Right lobe of liver (tissue), 4 donors: ENCODE measurements around the gene C1QL1.

Source experiments
- CTCF ChIP-seq, 4 donors: fragments of 200-600 bp in 3 of 4; fragments of 450-650 bp in 1 of 4; IDR thresholded peaks; one replicate each; pipeline versions ENCODE4 v1.5.1 to v1.8.0; 2016 to 2022; ENCODE audit warnings: antibody characterized with exemption in 4 of 4, mild to moderate bottlenecking in 2 of 4
- POLR2A ChIP-seq: fragments of 450-650 bp; IDR thresholded peaks from one replicate; pipeline ENCODE4 v1.6.1; 2017; ENCODE audit warnings: antibody characterized with exemption, mild to moderate bottlenecking
- donor health status: DM: no; HTN: no; CAD: no.
- donor health status: DM: no; HTN: no; CAD: no.
- donor health status: DM: no; HTN: yes; CAD: no.

DNA sequence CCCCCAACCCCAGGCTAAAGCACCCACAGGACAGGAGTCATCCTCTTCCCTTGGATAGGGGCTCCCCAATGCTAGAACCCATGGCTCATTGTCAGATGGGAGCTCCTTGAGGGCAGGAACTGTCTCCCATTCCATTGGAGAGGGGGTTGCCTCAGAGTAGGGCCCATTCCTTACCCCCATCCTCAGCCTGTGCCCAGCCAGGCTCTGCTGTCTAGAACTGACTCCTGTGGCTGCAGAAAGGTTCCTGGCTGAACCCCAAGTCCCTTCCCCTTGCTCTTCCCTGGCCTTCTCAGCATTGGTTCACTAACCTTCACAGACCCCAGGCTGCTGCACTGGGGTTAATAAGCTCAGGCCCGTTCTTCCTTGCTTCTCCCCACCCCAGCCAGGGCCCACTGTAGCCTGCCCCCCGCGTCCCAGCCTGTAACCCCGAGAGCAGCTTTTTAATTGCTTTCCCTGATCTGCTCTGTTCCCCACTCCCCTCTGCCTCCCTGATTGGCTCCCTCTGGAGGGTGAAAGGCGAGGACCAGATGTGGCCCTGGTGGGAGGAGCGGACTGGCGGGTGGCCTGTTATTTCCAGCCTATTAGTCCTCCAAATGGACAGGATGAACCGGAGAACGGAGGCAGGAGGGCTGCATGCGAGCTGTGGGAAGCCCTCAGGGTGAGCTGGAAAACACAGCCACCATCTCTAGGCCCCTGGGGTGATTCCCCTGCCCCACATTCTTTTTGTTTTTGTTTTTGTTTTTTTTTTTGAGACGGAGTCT lies 46.8 kb downstream of the C1QL1 start:
- TF ChIP-seq CTCF (IDR thresholded peaks at IDR 0.05) (no peak), POLR2A (no peak)
